GM13976 (cell line): ENCODE results near the gene CNTD1.
"Not testable (repeated sequence)": the region's sequence is repeated elsewhere in the genome, so short reads cannot be mapped to it uniquely, and the experiment has no call there.

Experiments
- DNase-seq: peaks from one replicate; pipeline ENCODE4 v3.0.0; 2012; ENCODE audit warnings: low spot score
- CTCF ChIP-seq: IDR thresholded peaks from 2 replicates; pipeline ENCODE4 v1.5.1; 2012; ENCODE audit warnings: borderline replicate concordance, mild to moderate bottlenecking; ENCODE audit not compliant: insufficient read depth; ENCODE audit errors: extremely low read depth, missing control alignments, control extremely low read depth
- in situ Hi-C: fragments of 300-500 bp; cut with MboI; formaldehyde crosslinking; loops from one replicate; pipeline ENCODE4 v1.12.0; 2022; ENCODE audit warnings: low sequenced_read_pairs, mixed read lengths, inconsistent platforms; ENCODE audit not compliant: unreplicated experiment

The CNTD1 gene

GRCh38 chr17:42759982-42760651, 38.5 kb upstream of the CNTD1 start:
- DNase-seq = peak; percentile 52
- in situ Hi-C loops = no loop called here
- TF ChIP-seq CTCF = no peak

GRCh38 chr17:42760652-42761581, 37.7 kb upstream of the CNTD1 start, which contains the start of gene RAMP2:
Gene RAMP2 (plus strand): TSS chr17:42761227. CDS start chr17:42761262, 35 bp downstream.
- in situ Hi-C loops = no loop called here
- DNase-seq = peak; percentile 66
- no peak for TF ChIP-seq CTCF

GRCh38 chr17:42761638-42762037, 37.0 kb upstream of the CNTD1 start:
- TF ChIP-seq CTCF = no peak
- DNase-seq = no peak
- in situ Hi-C loops = no loop called here

GRCh38 chr17:42766124-42766523, 32.5 kb upstream of the CNTD1 start:
- in situ Hi-C loops = no loop called here
- TF ChIP-seq CTCF = no peak
- DNase-seq = no peak

GRCh38 chr17:42767512-42767911, 31.1 kb upstream of the CNTD1 start:
- TF ChIP-seq CTCF = no peak
- in situ Hi-C loops = no loop called here

GRCh38 chr17:42768006-42768405, 30.7 kb upstream of the CNTD1 start:
- in situ Hi-C loops, DNase-seq: not testable (repeated sequence)

More at GRCh38 chr17:42767512-42767911, 31.1 kb upstream of the CNTD1 start:
- no peak for DNase-seq

GRCh38 chr17:42769964-42770363, 28.7 kb upstream of the CNTD1 start:
- in situ Hi-C loops = not testable (repeated sequence)

More at GRCh38 chr17:42769964-42770363, 28.7 kb upstream of the CNTD1 start:
- not testable (repeated sequence) for DNase-seq
